Stimulated activated CD4-positive, alpha-beta T cell treated with anti-CD3 and anti-CD28 coated beads, TNF-alpha, amount 100 ng/mL, for 4 hours (primary cell): ENCODE data around the gene ADAM33.

Experiments
- DNase-seq, 3 experiments: peaks; one replicate each; pipeline ENCODE4 v3.0.0-alpha.2; 2020; ENCODE audit warnings: low read depth in 3 of 3

ADAM33 gene

DNA sequence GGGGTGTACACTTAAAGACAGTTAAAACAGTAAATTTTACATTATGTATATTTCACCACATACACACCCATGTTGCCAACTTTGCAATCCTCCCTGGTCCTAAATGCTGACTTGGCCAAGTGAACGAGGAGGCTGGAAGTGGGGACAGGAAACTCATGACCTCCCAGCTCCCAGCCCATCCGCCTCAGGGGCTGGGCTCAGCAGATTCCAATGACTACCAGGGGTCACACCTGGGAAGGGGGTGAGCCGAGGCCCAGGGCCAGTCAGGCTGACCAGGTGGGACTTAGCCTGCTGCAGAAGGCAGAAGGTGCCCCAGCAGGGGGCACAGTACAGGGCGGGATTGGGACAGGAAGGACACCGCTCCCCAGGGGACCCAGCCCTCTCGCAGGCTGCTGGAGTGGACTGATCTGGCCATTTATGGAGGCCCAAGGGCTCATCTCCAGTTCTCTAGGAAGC, 28.2 kb upstream of the ADAM33 start:
- no peak for DNase-seq

DNA sequence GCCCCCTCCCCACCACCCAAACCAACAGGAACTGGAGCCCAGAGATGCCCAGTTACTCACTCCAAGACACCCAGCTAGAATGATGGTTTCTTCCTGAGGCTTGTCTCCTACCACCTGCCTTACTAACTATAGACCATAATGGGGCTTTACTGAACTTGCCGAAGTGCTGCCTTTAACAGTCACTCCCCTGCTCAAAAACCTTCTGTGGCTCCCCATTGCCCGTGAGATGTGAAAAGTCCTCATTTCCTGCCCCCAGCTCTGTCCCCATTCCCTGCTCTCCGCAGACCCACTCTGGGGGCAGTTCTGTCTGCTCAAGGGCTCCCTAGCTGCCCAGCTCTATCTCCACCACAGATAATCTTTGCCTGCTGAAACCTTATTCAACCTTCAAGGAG, 25.7 kb upstream of the ADAM33 start:
- DNase-seq: no peak

- DNase-seq: no peak
These were observed 25.1 kb upstream of the ADAM33 start for GRCh38 chr20:3706774-3707507.

DNA sequence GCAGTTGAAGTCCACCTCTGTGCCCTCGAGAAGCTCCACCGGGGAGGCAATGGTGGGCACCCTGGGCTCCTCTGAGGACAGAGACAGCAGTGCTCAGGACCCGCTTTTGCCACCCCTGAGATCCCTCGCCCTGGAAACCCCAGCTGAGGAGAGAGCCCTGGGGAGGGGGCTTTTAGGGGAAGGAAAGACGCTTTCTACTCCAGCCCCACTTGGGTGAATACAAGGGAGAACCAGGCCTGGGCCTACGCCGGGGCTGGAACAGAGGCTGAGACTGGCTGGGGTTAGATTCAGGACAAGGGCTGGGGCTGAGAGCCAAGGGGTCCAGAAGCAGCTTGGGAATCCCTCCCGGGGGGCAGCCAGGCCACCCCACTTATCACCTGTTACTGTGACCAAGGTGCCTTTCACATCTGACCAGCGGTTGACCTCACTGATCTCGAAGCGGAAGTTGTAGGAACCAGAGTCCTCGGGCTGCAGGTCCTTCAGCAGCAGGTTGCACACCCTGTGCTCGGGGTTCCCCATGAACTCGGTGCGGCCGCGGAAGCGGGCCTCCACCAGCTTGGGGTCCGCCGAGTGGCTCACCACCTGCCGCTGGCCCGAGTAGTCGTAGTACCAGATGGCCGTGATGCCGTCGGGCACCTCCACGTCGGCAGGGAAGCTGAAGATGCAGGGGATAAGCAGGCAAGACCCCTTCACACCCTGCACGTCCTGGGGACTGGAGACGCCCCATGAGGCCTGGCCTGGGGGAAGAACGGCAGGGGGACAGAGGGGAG, 24.3 kb upstream of the ADAM33 start:
- no peak for DNase-seq

DNA sequence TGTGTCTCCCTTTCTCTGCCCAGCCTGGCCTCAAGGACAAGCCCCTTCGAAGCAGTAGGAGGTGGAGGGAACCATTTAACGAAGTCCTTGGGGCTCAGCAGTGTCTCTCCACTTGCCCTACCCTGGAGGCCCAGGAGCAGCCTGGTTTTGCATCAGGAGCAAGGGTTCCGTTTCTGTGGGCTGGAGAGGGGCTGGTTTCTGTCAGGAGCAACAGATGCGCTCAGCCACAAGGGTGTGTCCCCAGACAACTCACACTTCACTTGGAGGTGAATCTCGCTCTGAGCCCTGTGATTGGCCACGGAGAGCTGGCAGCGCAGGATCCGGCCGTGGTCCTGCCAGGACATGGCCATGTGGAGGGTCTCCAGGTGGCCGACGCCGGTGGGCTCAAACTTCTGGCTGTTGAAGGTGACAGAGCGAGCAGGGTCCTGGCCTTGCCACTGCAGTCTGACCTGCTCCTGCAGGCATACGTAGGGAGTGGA, 23.7 kb upstream of the ADAM33 start:
- no peak for DNase-seq

GRCh38 chr20:3704087-3704486, 22.3 kb upstream of the ADAM33 start:
- DNase-seq: no peak

DNA sequence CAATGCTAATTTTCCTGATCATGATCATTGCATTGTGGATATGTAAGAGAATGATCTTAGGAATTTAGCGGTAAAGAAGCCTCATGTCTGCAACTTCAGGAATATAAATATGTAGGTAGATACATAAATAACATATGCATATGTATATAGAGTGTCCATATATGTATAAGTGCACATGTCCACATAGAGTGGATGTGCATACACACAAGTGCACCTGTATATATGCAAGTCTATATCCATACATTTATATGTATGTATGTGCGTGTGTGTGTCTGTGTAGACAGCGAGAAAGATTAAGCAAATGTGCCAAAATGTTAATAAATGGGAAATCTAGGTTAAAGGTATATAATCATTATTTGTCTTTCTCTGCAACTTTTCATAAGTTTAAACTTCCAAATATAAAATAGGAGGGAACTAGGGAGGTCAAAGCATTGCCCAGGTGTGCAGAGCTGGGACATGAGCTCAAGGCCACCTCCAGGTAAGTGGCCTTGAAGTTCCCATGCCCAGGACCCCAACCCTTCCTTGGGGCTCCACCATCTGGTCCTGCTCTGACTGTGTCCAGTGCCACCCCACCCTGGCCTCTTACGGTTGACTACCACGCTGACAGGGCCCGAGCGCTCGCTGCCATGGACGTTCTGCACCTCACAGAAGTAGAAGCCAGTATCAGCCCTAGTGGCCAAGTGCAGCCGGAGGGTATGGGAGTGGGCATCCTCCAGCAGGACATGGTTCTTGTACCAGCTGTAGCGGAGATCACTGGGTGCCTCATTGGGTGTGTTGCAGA, 21.0 kb upstream of the ADAM33 start:
- no peak for DNase-seq

DNA sequence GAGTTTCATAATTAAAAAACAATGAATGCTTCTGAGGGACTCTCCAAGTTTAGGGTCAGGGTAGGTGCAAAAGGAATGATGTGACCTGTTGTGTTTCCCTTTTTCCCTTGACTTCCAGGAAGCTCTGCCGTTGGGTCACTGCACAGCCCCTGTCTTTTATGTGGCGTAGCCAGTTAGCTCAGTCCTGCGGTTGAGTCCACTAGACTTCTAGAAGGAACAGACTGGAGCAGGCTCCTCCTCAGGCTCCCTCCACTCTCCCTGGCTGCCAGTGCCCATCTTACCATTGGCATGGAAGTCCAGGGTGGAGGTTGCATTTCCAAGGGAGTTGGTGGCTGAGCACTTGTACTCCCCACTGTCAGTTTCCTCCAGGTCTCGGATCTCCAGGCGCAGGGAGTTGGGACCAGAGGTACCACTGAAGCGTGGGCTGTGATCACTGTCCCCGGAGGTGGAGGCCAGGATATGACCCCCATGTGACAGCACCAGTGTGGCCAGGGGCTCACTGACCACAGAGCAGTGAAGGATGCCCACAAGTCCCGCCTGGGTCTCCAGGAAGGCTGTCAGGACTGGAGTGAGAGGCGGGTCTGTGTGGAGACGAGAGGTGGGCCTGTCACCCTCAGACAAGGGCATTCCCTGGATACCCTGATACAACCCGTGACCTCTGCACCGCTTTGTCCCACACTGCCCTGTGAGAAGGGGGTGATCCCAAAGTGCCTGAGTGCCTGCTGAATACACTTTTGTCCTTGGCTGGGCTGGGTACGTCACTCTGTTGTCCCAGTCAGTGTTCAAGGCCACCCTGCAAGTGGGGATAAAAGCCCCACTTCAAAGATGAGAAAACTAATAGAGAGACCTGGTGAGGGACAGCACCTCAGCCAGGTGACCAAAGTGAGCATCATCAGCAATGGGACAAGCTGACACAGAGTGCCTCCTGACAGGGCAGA, 19.5 kb upstream of the ADAM33 start:
- no peak for DNase-seq

DNA sequence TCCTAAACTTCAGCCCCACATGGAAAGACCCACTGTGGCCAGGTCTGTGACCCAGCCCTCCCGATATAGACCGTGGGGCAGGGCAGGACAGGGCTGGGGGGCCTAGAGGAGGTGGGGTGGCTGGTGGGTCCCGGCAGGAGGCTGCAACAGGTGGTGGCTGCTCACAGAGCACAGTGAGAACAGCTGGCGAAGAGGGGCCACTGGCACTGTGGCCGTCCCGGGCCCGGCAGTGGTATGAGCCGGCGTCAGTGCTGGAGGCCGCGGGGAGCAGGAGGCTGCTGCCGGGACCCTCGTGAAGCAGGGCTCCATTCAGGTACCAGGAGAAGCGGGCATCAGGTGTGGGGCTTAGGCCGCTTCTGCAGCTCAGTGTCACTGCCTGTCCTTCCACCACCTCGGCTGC, 17.2 kb upstream of the ADAM33 start:
- DNase-seq: no peak

DNA sequence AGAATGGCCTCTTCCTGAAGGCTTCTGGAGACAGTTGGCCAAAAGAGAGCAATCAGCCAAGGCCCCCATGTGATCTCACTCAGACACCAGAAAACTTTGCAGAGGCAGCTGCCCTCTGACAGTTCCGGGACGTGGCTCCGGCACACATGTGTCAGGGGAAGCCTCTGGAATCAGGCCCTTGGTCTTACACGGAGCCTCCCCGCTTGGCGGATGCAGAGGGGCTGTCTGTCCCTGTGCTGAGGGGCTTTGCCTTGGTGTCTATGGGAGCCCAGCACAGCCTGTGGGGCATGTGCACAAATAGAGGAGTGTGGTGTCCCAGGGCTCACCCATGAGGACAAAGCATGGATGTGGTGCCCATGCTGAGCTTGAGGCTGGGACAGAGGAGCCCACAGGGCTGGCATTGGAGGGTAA, 16.8 kb upstream of the ADAM33 start:
- DNase-seq: no peak

DNA sequence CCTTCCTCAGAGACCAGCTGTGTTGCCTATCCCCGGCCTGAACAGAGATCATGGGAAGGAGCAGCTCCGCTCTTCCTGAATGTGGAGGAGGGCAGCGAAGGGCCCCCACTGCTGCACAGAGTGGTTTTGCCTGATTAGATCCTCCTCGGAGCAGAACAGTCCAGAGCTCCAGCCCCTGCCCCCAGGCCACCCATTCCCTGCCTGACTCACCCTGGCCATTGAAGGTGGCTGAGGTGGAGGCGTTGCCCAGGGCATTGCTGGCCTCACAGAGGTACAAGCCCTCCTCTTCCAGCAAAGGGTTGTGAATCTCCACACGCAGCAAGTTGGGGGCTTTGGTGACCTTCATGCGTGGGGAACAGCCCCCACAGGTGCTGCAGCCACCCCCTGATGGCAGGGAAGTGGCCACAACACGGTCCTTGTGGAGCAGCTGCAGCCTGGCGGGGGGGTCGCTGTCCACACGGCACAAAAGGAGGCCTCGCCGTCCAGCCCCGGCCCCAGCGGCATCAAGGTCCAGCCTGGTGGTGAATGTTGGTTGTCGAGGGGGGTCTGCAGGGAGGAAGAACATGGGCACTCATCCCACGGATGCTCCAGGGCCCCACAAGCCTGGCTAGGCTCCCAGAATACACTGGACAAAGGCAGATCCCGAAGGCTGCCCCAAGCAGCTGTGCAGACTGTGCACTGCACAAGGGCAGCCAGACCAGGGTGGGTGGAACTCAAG, 15.9 kb upstream of the ADAM33 start:
- no peak for DNase-seq

GRCh38 chr20:3696745-3697587, 15.2 kb upstream of the ADAM33 start:
- DNase-seq: no peak

DNA sequence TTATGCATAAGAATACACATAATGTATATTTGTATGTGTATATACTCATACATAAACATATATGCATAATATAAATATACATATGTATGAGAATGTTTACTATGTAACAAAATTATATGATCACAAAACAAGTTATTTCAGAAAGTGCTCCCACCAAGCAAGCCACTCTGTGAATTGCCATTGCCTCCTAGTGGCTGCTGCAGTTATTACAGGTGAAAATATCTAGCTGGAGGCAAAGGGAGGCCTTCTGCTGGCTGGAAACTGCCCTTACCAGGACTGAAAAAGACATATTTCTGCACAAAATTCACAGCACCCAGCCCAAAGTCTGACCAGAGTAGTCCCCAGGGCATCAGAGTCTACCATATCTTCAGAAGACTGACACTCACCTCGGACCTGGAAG, 14.4 kb upstream of the ADAM33 start:
- DNase-seq: no peak

- DNase-seq: no peak
These were observed 13.1 kb upstream of the ADAM33 start for GRCh38 chr20:3694864-3695263.

DNA sequence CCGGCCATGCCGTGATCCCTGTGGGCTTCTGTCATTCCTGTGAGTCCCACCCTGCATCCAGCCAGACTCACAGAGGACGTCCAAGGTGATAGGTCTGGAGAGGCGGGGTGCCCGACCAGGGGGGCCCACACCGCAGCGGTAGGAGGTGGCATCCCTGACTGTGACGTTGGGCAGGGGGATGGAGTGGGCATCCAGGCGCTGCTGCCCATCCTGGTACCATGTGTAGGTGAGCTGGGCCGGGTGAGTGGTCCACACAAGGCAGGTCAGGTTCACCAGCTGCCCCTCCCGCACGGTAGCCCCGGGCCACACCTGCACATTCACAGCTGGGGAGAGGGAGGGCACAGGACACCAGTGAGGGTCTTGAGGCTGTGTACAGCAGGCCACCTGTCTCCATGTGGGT, 11.6 kb upstream of the ADAM33 start:
- DNase-seq: no peak

DNA sequence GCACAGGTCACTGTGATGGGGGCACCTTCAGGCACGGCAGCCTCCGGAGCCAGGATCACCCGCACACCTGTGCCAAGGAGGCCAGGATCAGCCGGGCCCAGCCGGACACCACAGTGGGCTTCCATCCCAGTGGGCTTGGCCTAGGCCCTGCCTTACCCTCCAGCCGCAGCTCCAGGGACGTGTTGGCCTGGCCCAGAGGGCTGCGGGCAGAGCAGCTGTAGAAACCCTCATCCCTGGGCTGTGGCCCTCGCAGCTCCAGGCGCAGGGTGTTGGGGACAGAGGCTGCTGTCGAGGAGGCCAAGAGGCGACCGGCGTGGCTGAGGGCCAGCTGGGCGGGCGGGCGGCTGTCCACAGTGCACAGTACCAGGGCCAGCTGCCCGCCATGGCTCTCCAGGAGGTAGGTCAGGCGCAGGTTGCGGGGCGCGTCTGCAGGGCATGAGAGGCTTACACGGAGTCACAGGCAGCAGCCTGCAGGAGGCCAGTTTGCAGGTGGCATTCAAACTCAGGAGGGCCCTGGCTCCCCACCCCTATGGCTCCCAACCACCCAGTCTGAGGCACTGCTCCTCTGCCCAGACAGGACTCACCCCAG, 11.0 kb upstream of the ADAM33 start:
- no peak for DNase-seq

DNA sequence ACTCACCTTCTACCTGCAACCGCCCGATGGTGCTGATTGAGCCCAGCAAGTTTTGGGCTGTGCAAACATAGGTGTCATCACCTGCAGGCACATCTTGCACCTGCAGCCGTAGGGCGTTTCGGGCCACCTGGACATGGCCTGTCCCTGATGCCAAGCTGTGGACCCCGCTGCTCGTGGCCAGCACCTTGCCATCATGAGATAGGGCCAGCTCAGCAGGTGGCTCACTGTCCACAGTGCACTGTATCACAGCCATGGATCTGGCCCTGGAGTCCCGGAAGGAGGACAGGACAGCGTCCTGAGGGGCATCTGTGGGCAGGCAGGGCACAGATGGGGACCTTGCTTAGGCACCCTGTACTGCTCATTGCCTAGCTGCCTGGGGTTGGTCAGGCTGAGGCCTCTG, 10.1 kb upstream of the ADAM33 start:
- no peak for DNase-seq

GRCh38 chr20:3691306-3691705, 9.5 kb upstream of the ADAM33 start:
- DNase-seq: no peak

- DNase-seq: no peak
These were observed 8.6 kb upstream of the ADAM33 start for GRCh38 chr20:3690413-3690812.
